WERI-Rb-1 (cell line): Measurements from ENCODE around the gene PCNT.

Experiments used
- DNase-seq: peaks from one replicate; pipeline ENCODE4 v3.0.0-alpha.2; 2020
- H3K27ac ChIP-seq: fragments of 250-450 bp; sonication (Bioruptor Pico); 2 replicates; pipeline ENCODE4 v1.5.1; 2020; ENCODE audit warnings: mild to moderate bottlenecking, moderate library complexity
- H3K27me3 ChIP-seq: fragments of 250-450 bp; sonication (Bioruptor Pico); 2 replicates; pipeline ENCODE4 v1.5.1; 2021; ENCODE audit warnings: mild to moderate bottlenecking, low read depth, moderate library complexity; ENCODE audit not compliant: insufficient read depth, severe bottlenecking
- H3K36me3 ChIP-seq: fragments of 250-450 bp; sonication (Bioruptor Pico); 2 replicates; pipeline ENCODE4 v1.5.1; 2020; ENCODE audit warnings: mild to moderate bottlenecking, moderate library complexity
- H3K4me3 ChIP-seq: 2 replicates; pipeline ENCODE4 v1.5.1; 2011; ENCODE audit warnings: low read depth, mild to moderate bottlenecking, control low read depth, low read length
- H3K9me3 ChIP-seq: fragments of 250-450 bp; sonication (Bioruptor Pico); 2 replicates; pipeline ENCODE4 v1.5.1; 2021; ENCODE audit warnings: mild to moderate bottlenecking, moderate library complexity; ENCODE audit not compliant: severe bottlenecking
- CTCF ChIP-seq: IDR thresholded peaks from 2 replicates; pipeline ENCODE4 v1.5.1; 2011; ENCODE audit warnings: low read depth, mild to moderate bottlenecking, control low read depth, inconsistent platforms, low read length

The PCNT gene

GRCh38 chr21:46355161-46356004 lies 31.4 kb downstream of the PCNT start:
- H3K36me3 ChIP-seq = peaks cover 94% of the 10 kb centered on the region
- no peak for DNase-seq
- H3K9me3 ChIP-seq = no peaks in the 10 kb centered on the region
- TF ChIP-seq CTCF = no peak
- H3K4me3 ChIP-seq = no peak overlapping the region
- H3K27me3 ChIP-seq = no peaks in the 10 kb centered on the region
- H3K27ac ChIP-seq = no peak overlapping the region

- Histone ChIP-seq H3K27ac (no peak overlapping the region), H3K27me3 (no peaks in the 10 kb centered on the region), H3K9me3 (no peaks in the 10 kb centered on the region), H3K4me3 (no peak overlapping the region), H3K36me3 (peaks cover 94% of the 10 kb centered on the region)
- no peak for DNase-seq
- no peak for TF ChIP-seq CTCF
Observed at GRCh38 chr21:46356005-46356338, 32.0 kb downstream of the PCNT start.

- H3K27ac ChIP-seq = no peak overlapping the region
- H3K36me3 ChIP-seq = peaks cover 94% of the 10 kb centered on the region
- H3K9me3 ChIP-seq = no peaks in the 10 kb centered on the region
- no peak overlapping the region for H3K4me3 ChIP-seq
- DNase-seq = no peak
- no peak for TF ChIP-seq CTCF
- no peaks in the 10 kb centered on the region for H3K27me3 ChIP-seq
Observed at GRCh38 chr21:46356494-46357334, 32.8 kb downstream of the PCNT start.

- TF ChIP-seq CTCF = no peak
- Histone ChIP-seq H3K4me3 (no peak overlapping the region), H3K27me3 (no peaks in the 10 kb centered on the region), H3K9me3 (no peaks in the 10 kb centered on the region), H3K36me3 (peaks cover 94% of the 10 kb centered on the region), H3K27ac (no peak overlapping the region)
- no peak for DNase-seq
Observed at GRCh38 chr21:46357335-46357604, 33.3 kb downstream of the PCNT start.

- no peak for DNase-seq
- Histone ChIP-seq H3K4me3 (no peak overlapping the region), H3K27me3 (no peaks in the 10 kb centered on the region), H3K27ac (no peak overlapping the region), H3K9me3 (no peaks in the 10 kb centered on the region), H3K36me3 (peaks cover 94% of the 10 kb centered on the region)
- TF ChIP-seq CTCF = no peak
Observed at GRCh38 chr21:46357684-46358425, 33.9 kb downstream of the PCNT start.
